Natural killer cell (primary cell): ENCODE data around the gene CCL24. TPM values are rescaled to one million over a fixed set of nuclear protein-coding genes. Genes with fewer than 3 reads are reported as not detected.

Source experiments
- ATAC-seq, 3 donors: fragments of 150-1000 bp in 2 of 3; fragments of 200-7000 bp in 1 of 3; cut with Tn5 transposase; 1 replicate in 1 of 3; 2 replicates in 2 of 3; pipeline ENCODE4 v1.10.0; 2021; ENCODE audit warnings: mild to moderate bottlenecking in 2 of 3, moderate library complexity in 2 of 3
- DNase-seq, 2 donors: peaks; one replicate each; pipeline versions ENCODE4 v3.0.0 to v3.0.0-alpha.2; 2013 to 2021; ENCODE audit warnings: mixed read lengths in 1 of 2
- H3K27ac ChIP-seq: one replicate; pipeline ENCODE4 v1.5.1; 2013; ENCODE audit warnings: mild to moderate bottlenecking, low read length
- H3K27me3 ChIP-seq: one replicate; pipeline ENCODE4 v1.6.1; 2013; ENCODE audit warnings: low read length; ENCODE audit not compliant: control insufficient read depth, insufficient read depth
- H3K36me3 ChIP-seq: one replicate; pipeline ENCODE4 v1.6.1; 2013; ENCODE audit warnings: low read length; ENCODE audit not compliant: control insufficient read depth, insufficient read depth
- H3K4me1 ChIP-seq: one replicate; pipeline ENCODE4 v1.6.1; 2013; ENCODE audit warnings: low read length; ENCODE audit not compliant: control insufficient read depth, insufficient read depth
- H3K4me3 ChIP-seq: one replicate; pipeline ENCODE4 v1.5.1; 2013; ENCODE audit warnings: low read length
- H3K9me3 ChIP-seq: one replicate; pipeline ENCODE4 v1.6.1; 2013; ENCODE audit warnings: low read length; ENCODE audit not compliant: control insufficient read depth, insufficient read depth
- H3K27ac Mint-ChIP-seq, 2 donors: one replicate each; pipeline ENCODE4 v1.8.0; 2022; ENCODE audit warnings: mild to moderate bottlenecking in 2 of 2, mixed read lengths in 2 of 2, moderate library complexity in 1 of 2
- H3K27me3 Mint-ChIP-seq, 2 donors: one replicate each; pipeline ENCODE4 v1.8.0; 2022; ENCODE audit warnings: low read depth in 2 of 2, mixed read lengths in 2 of 2
- H3K36me3 Mint-ChIP-seq: one replicate; pipeline ENCODE4 v1.8.0; 2022; ENCODE audit warnings: mixed read lengths
- H3K4me1 Mint-ChIP-seq, 2 donors: one replicate each; pipeline ENCODE4 v1.8.0; 2022; ENCODE audit warnings: mixed read lengths in 2 of 2
- H3K4me3 Mint-ChIP-seq: one replicate; pipeline ENCODE4 v1.8.0; 2022; ENCODE audit warnings: mild to moderate bottlenecking, moderate library complexity, mixed read lengths
- H3K9me3 Mint-ChIP-seq, 2 donors: one replicate each; pipeline ENCODE4 v1.8.0; 2022; ENCODE audit warnings: mixed read lengths in 2 of 2
- WGBS: methylation state at CpG from one replicate; pipeline ENCODE4 v1.1.7; 2013; ENCODE audit warnings: missing lambda C conversion rate; ENCODE audit not compliant: insufficient coverage; 5-methylcytosine and 5-hydroxymethylcytosine counted together
- intact Hi-C: fragments of 100-400 bp; cut with micrococcal nuclease; formaldehyde crosslinking; loops from one replicate; pipeline ENCODE4 v1.14.2; 2022
- total RNA-seq, 4 donors: library from RNA; stranded (reverse); fragments of 120-200 nt in 1 of 4; gene quantifications; one replicate each; pipeline versions ENCODE4 v1.2.3 to v1.2.4, GENCODE V29; 2013 to 2022
- TF ChIP-seq, protein P1 (sequence below): fragments of 200-600 bp; IDR thresholded peaks from one replicate; pipeline ENCODE4 v1.8.0; 2022; ENCODE audit warnings: antibody characterized with exemption

CCL24 gene
- total RNA-seq, 3 donors from 2014 or later (not counting 1 experiment from before 2014, with no cell fraction given) = not detected

DNA sequence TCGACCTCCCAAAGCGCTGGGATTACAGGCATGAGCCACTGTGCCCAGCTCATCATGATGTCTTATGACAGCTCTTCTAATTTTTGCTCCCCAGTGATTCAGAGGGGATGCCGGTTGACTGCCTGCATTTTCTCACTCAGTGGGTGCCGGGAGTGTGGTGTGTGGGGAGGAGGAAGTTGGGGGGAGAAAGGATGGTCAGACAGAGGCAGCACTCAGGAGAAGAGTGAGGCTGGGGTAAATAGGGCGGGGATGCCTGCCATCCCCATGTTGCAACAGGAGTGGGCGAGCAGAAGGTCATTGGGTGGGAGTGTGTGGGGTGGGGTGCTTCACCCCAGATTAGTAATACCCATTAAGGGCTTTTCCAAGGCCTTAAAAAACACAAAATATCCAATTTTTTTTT, 3.5 kb upstream of the CCL24 start:
- Histone ChIP-seq H3K27ac (no peak overlapping the region), H3K36me3 (no peaks in the 10 kb centered on the region), H3K4me3 (no peak overlapping the region), H3K9me3 (no peaks in the 10 kb centered on the region), H3K4me1 (no peaks in the 10 kb centered on the region), H3K27me3 (no peaks in the 10 kb centered on the region)
- no peak for DNase-seq
- Mint-ChIP-seq H3K4me3 (no peak overlapping the region), H3K4me1 (no peaks in the 10 kb centered on the region), H3K36me3 (no peaks in the 10 kb centered on the region), H3K27ac (no peak overlapping the region), H3K9me3 (peaks cover 0 to 3% of the 10 kb centered on the region in 2 donors), H3K27me3 (peaks cover 0 to 7% of the 10 kb centered on the region in 2 donors)
- intact Hi-C loops = no loop called here
- 79% methylated on average over 5 of the region's 6 CpGs for WGBS
- no peak for ATAC-seq
- TF ChIP-seq, protein P1, sequence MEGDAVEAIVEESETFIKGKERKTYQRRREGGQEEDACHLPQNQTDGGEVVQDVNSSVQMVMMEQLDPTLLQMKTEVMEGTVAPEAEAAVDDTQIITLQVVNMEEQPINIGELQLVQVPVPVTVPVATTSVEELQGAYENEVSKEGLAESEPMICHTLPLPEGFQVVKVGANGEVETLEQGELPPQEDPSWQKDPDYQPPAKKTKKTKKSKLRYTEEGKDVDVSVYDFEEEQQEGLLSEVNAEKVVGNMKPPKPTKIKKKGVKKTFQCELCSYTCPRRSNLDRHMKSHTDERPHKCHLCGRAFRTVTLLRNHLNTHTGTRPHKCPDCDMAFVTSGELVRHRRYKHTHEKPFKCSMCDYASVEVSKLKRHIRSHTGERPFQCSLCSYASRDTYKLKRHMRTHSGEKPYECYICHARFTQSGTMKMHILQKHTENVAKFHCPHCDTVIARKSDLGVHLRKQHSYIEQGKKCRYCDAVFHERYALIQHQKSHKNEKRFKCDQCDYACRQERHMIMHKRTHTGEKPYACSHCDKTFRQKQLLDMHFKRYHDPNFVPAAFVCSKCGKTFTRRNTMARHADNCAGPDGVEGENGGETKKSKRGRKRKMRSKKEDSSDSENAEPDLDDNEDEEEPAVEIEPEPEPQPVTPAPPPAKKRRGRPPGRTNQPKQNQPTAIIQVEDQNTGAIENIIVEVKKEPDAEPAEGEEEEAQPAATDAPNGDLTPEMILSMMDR = no peak

- Histone ChIP-seq H3K27me3 (no peaks in the 10 kb centered on the region), H3K36me3 (no peaks in the 10 kb centered on the region), H3K4me1 (no peaks in the 10 kb centered on the region), H3K27ac (no peak overlapping the region), H3K9me3 (no peaks in the 10 kb centered on the region), H3K4me3 (no peak overlapping the region)
- Mint-ChIP-seq H3K4me1 (no peaks in the 10 kb centered on the region), H3K27ac (no peak overlapping the region), H3K36me3 (no peaks in the 10 kb centered on the region), H3K27me3 (peaks cover 0 to under 1% of the 10 kb centered on the region in 2 donors), H3K4me3 (no peak overlapping the region), H3K9me3 (no peaks in the 10 kb centered on the region)
- ATAC-seq (no peak), DNase-seq (no peak)
- TF ChIP-seq, protein P1 = no peak
- WGBS = 81% methylated on average over 10 of the region's 10 CpGs
- intact Hi-C loops = no loop called here
Measured at GRCh38 chr7:75815418-75816064, 1.9 kb upstream of the CCL24 start.

GRCh38 chr7:75814407-75814947, 871 bp upstream of the CCL24 start:
- no peaks in the 10 kb centered on the region for H3K4me1 ChIP-seq
- Mint-ChIP-seq H3K36me3 (no peaks in the 10 kb centered on the region), H3K9me3 (no peaks in the 10 kb centered on the region), H3K4me3 (no peak overlapping the region), H3K27ac (no peak overlapping the region), H3K4me1 (no peaks in the 10 kb centered on the region), H3K27me3 (no peaks in the 10 kb centered on the region)
- no peaks in the 10 kb centered on the region for H3K9me3 ChIP-seq
- no peak overlapping the region for H3K4me3 ChIP-seq
- 84% methylated on average over 10 of the region's 13 CpGs for WGBS
- TF ChIP-seq, protein P1 = no peak
- no peak overlapping the region for H3K27ac ChIP-seq
- H3K27me3 ChIP-seq = no peaks in the 10 kb centered on the region
- intact Hi-C loops = no loop called here
- ATAC-seq (no peak), DNase-seq (no peak)
- no peaks in the 10 kb centered on the region for H3K36me3 ChIP-seq

DNA sequence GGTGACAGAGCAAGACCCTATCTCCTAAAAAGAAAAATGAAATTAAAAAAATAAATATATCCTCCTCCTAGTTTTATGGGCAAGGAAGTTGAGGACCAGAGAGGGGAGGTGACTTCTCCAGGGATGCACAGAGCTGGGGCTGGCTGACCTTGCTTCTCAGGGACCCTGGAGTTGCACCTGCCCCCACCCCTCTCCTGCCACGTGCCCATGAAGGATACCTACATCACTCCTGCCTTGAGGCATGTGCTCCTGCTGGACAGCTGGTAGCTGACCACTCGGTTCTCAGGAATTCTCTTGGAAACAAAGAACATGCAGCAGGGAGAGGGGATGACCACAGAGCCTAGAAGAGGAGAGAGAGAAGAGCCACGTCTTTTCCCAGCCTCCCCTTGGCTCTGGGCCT, 522 bp downstream of the CCL24 start:
- no peak for DNase-seq
- Histone ChIP-seq H3K27ac (no peak overlapping the region), H3K4me1 (no peaks in the 10 kb centered on the region), H3K9me3 (no peaks in the 10 kb centered on the region), H3K27me3 (no peaks in the 10 kb centered on the region), H3K4me3 (no peak overlapping the region), H3K36me3 (no peaks in the 10 kb centered on the region)
- Mint-ChIP-seq H3K27ac (no peak overlapping the region), H3K9me3 (no peaks in the 10 kb centered on the region), H3K36me3 (no peaks in the 10 kb centered on the region), H3K27me3 (no peaks in the 10 kb centered on the region), H3K4me3 (no peak overlapping the region), H3K4me1 (no peaks in the 10 kb centered on the region)
- intact Hi-C loops = no loop called here
- WGBS = 75% methylated on average over 3 of the region's 3 CpGs
- no peak for ATAC-seq
- TF ChIP-seq, protein P1 = no peak
